Measurements from ENCODE around the gene SRRM5. TPM values are rescaled to one million over a fixed set of nuclear protein-coding genes. Genes with fewer than 3 reads are reported as not detected.
A peak's percentile ranks its signal among the peaks of the same experiment; 100 is the strongest.

SRRM5 gene
- total RNA-seq, 2 experiments from 2014 or later = 0.50 to 0.79 TPM

DNA sequence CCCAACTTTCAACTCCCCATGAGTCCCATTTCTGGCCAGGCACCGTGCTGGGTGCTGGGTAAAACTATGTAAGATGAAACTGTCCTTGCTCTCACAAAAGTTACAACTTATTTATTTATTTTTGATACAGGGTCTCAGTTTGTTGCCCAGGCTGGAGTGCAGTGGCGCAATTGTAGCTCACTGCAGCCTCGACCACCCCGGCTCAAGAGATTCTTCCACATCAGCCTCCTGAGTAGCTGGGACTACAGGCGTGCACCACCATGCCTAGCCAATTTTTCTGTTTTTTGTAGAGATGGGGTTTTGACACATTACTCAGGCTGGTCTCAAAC is 40.6 kb downstream of the SRRM5 start:
- CTCF ChIA-PET = interaction anchor here (0.8 to 2.0 kb wide), 4 partner anchors 9 to 118 kb away, joined by 3 to 7 read pairs (median 5); no protein-coding TSS in a partner anchor
- POLR2A ChIA-PET = no interaction called here
- Mint-ChIP-seq H3K9me3 (peaks cover 4% of the 10 kb centered on the region), H3K27ac (no peak overlapping the region), H3K4me1 (peaks cover 6% of the 10 kb centered on the region), H3K27me3 (no peaks in the 10 kb centered on the region), H3K4me3 (no peak overlapping the region), H3K36me3 (ENCODE audit: low read depth) (peaks cover 29% of the 10 kb centered on the region)
- no peak for DNase-seq

DNA sequence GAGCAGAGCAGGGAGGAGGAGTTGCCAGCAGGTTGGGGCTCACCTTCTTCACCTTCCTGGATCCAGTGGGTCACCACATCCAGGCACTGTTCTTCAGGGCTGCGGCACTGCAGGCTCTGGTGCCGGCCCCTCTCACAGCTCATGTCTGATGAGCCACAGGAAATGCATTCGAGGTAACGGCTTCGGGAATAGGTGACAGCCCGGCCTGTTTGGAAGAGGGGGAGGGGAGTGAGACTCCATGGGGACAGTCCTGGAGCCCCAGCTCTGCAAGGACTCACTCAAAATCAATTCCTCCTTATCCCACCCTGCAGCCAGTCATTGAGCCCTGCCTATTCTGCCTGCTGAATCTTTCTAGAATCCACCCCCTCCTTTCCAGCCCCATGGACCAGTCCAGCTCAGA is 44.5 kb downstream of the SRRM5 start:
- Mint-ChIP-seq H3K4me3 (no peak overlapping the region), H3K27ac (no peak overlapping the region), H3K36me3 (ENCODE audit: low read depth) (peaks cover 41% of the 10 kb centered on the region), H3K4me1 (peaks cover 6% of the 10 kb centered on the region), H3K27me3 (no peaks in the 10 kb centered on the region), H3K9me3 (peaks cover 6% of the 10 kb centered on the region)
- DNase-seq = no peak
- CTCF ChIA-PET = interaction anchor here (1.1 to 1.5 kb wide), 2 partner anchors 12 to 136 kb away, joined by 4 to 5 read pairs; no protein-coding TSS in a partner anchor
- POLR2A ChIA-PET = no interaction called here

DNA sequence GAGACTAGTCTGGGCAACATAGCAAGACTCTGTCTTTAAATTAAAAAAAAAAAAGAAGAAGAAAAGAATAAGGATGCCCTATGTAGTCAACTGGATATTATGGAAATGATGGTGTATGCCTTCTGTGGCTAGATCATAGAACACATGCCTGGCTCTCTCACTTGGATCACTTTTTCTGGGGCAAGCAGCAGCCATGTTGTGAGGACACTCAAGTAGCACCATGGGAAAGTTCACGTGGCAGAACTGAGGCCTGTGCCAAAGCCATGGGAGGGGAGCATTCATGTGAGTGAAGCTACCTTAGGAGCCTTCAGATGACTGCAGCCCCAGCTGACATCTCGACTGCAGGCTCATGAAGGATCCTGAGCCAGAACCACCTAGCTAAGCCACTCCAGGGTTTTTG is 46.1 kb downstream of the SRRM5 start:
- peaks cover 3% of the 10 kb centered on the region for H3K4me1 Mint-ChIP-seq
- H3K36me3 Mint-ChIP-seq (ENCODE audit: low read depth) = peaks cover 42% of the 10 kb centered on the region
- H3K9me3 Mint-ChIP-seq = peaks cover 6% of the 10 kb centered on the region
- no peaks in the 10 kb centered on the region for H3K27me3 Mint-ChIP-seq
- no peak overlapping the region for H3K4me3 Mint-ChIP-seq
- no peak overlapping the region for H3K27ac Mint-ChIP-seq
- ChIA-PET CTCF (interaction anchor here (1.1 to 1.9 kb wide), 3 partner anchors 9 to 32 kb away, joined by 3 to 5 read pairs (median 3); no protein-coding TSS in a partner anchor), POLR2A (no interaction called here)
- DNase-seq = no peak

DNA sequence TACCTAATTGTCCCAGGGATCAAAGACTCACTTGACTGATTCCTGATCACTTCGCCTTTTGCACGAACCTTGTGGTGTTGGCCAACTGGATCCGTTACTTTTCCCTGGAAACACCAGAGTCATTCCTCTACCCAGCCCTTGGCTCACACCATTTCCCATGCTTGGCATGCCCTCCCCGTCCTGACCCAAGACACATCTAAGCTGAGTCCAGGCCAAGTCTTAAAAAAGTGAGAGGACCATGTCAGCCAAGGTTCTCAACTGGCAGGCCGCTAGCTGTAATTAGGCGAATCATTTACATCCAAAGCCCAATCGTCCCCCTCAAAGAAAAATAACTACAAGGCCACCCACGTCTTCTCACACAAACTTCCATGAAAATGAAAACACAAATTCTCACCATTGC is 46.6 kb downstream of the SRRM5 start:
- Mint-ChIP-seq H3K27me3 (no peaks in the 10 kb centered on the region), H3K4me3 (no peak overlapping the region), H3K36me3 (ENCODE audit: low read depth) (peaks cover 42% of the 10 kb centered on the region), H3K9me3 (peaks cover 6% of the 10 kb centered on the region), H3K27ac (no peak overlapping the region), H3K4me1 (peaks cover 6% of the 10 kb centered on the region)
- DNase-seq = no peak
- ChIA-PET POLR2A (no interaction called here), CTCF (interaction anchor here (1.1 to 1.9 kb wide), 3 partner anchors 10 to 32 kb away, joined by 3 to 5 read pairs (median 3); no protein-coding TSS in a partner anchor)

DNA sequence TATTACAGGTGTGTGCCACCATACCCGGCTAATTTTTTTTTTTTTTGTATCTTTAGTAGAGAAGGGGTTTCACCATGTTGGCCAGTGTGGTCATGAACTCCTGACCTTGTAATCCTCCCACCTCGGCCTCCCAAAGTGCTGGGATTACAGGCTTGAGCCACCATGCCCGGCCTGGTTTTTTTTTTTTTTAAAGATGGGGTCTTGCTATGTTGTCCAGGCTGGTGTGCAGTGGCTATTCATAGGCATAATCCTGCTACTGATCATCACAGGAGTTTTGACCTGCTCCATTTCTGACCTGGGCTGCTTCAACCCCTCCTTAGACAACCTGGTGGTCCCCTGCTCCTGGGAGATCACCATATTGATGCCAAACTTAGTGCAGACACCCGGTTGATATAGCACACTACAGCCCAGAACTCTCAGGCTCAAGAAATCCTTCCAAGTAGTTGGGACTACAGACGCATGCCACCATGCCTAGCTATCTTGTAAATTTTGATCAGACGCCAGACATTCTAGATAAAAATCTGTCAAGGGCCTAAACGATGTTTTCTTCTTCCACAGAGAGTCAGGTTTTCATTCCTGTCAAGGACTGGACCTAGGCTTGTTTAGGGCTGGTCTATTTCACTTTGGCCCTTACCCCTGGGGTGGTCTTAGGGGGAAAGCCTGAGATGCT is 48.5 kb downstream of the SRRM5 start:
- Mint-ChIP-seq H3K36me3 (ENCODE audit: low read depth) (peaks cover 46% of the 10 kb centered on the region), H3K9me3 (peaks cover 6% of the 10 kb centered on the region), H3K27ac (peak overlapping the region; percentile 70), H3K4me3 (no peak overlapping the region), H3K27me3 (no peaks in the 10 kb centered on the region), H3K4me1 (peaks cover 26% of the 10 kb centered on the region)
- POLR2A ChIA-PET = no interaction called here
- CTCF ChIA-PET = no interaction called here
- no peak for DNase-seq

DNA sequence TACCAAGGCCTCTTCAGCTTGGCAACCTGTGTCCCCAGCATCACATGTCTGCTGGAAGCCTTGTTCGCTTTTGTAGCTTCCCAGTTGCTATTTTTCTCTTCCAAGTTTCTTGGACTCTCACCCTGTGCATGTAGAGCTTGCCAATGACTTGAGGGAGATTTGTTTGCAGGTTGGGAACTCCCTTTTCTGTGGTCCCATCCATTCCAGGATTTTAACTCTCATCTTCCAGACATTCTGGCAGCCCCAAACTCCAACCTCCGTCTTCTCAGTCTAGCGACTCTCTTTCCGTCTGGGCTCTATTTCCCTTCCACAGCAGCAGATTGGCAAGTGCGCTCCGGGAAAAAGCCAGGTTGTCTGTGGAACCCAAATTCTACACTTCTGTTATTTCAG is 49.1 kb downstream of the SRRM5 start:
- Mint-ChIP-seq H3K9me3 (peaks cover 6% of the 10 kb centered on the region), H3K27me3 (no peaks in the 10 kb centered on the region), H3K4me1 (peaks cover 26% of the 10 kb centered on the region), H3K4me3 (no peak overlapping the region), H3K36me3 (ENCODE audit: low read depth) (peaks cover 41% of the 10 kb centered on the region), H3K27ac (no peak overlapping the region)
- no peak for DNase-seq
- POLR2A ChIA-PET = no interaction called here
- CTCF ChIA-PET = interaction anchor here (0.7 to 1.7 kb wide), 3 partner anchors 8 to 92 kb away, joined by 3 to 7 read pairs (median 3); no protein-coding TSS in a partner anchor

DNA sequence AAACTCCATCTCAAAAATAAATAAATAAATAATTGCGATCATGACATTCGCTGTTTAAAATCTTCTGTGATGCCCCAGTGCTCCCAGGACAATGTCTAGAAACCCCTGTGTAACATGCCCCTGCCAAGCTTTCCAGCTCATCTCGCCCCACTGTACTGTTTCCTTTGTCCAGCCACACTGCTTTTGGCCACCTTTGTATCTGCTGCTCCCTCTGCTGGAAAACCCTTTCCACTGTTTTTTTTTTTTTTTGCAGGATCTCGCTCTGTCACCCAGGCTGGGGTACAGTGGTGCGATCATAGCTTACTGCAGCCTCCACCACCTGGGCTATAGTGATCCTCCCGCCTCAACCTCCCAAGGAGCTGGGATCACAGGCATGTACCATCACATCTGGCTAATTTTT is 50.6 kb downstream of the SRRM5 start:
- ChIA-PET CTCF (interaction anchor here (1.7 kb wide), 1 partner anchor 10 kb away, joined by 7 read pairs; no protein-coding TSS in a partner anchor), POLR2A (no interaction called here)
- H3K27me3 Mint-ChIP-seq = no peaks in the 10 kb centered on the region
- peak overlapping the region; percentile 14 for H3K27ac Mint-ChIP-seq
- H3K36me3 Mint-ChIP-seq (ENCODE audit: low read depth) = peaks cover 41% of the 10 kb centered on the region
- H3K4me3 Mint-ChIP-seq = no peak overlapping the region
- DNase-seq = no peak
- peaks cover 2% of the 10 kb centered on the region for H3K9me3 Mint-ChIP-seq
- H3K4me1 Mint-ChIP-seq = peaks cover 34% of the 10 kb centered on the region

DNA sequence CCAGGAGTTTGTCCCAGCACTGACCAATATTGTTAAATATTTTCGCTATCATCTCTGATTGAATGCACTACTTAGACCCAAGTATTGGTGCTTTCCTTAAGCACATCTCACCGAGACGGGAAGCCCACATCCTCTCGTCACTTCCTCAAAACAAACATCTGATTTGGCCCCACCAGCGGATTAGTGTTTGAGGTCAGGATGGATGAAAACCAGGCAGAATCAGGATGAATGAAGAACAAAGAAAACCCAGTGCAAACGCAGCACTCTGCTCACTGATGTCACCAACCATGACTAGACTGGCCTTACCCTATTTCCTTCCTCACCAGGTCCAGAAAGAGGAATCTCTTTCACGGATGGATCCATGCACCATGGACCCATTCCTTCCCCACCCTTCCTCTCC is 52.1 kb downstream of the SRRM5 start:
- Mint-ChIP-seq H3K4me3 (peak overlapping the region; percentile 41), H3K9me3 (no peaks in the 10 kb centered on the region), H3K4me1 (peaks cover 46% of the 10 kb centered on the region), H3K27ac (peak overlapping the region; percentile 78), H3K27me3 (no peaks in the 10 kb centered on the region), H3K36me3 (ENCODE audit: low read depth) (peaks cover 39% of the 10 kb centered on the region)
- POLR2A ChIA-PET = no interaction called here
- DNase-seq = peak; percentile 64
- CTCF ChIA-PET = interaction anchor here (0.6 to 1.1 kb wide), 2 partner anchors 15 to 69 kb away, joined by 3 read pairs; no protein-coding TSS in a partner anchor

Other genes starting within 250 kb of the SRRM5 start
- gene TEX101, start 197.2 kb upstream of the SRRM5 start, total RNA-seq = not detected
- gene LYPD3, start 146.5 kb upstream of the SRRM5 start, total RNA-seq = under 1 TPM; 0.73 to 0.84 TPM
- gene PHLDB3, start 107.3 kb upstream of the SRRM5 start, total RNA-seq = 10 to 100 TPM; 11.9 to 18.6 TPM
- 10 to 100 TPM; 66.8 to 73.7 TPM for gene ETHE1, start 84.9 kb upstream of the SRRM5 start, total RNA-seq
- gene ZNF575, start 78.9 kb upstream of the SRRM5 start, total RNA-seq = 1 to 10 TPM; 6.2 to 6.3 TPM
- gene XRCC1, start 36.6 kb upstream of the SRRM5 start, total RNA-seq = 10 to 100 TPM; 41.2 to 42.6 TPM
- gene PINLYP, start 36.3 kb upstream of the SRRM5 start, total RNA-seq = 1 to 10 TPM; 4.1 to 5.0 TPM
- 1 to 10 TPM; 9.0 to 9.7 TPM for gene IRGQ, start 16.0 kb upstream of the SRRM5 start, total RNA-seq
- gene ZNF576, start 15.5 kb upstream of the SRRM5 start, total RNA-seq = 10 to 100 TPM; 14.1 to 14.9 TPM
- 10 to 100 TPM; 24.5 to 30.5 TPM for gene ZNF428, start 7.5 kb downstream of the SRRM5 start, total RNA-seq
- gene CADM4, start 27.8 kb downstream of the SRRM5 start, total RNA-seq = under 1 TPM; 0.12 to 0.20 TPM
- gene PLAUR, start 58.1 kb downstream of the SRRM5 start, total RNA-seq = 10 to 100 TPM; 10.3 TPM
- not detected for gene IRGC, start 104.0 kb downstream of the SRRM5 start, total RNA-seq
- 10 to 100 TPM; 69.1 to 71.0 TPM for gene SMG9, start 142.9 kb downstream of the SRRM5 start, total RNA-seq
- 10 to 100 TPM; 31.9 to 34.5 TPM for gene KCNN4, start 168.9 kb downstream of the SRRM5 start, total RNA-seq
- under 1 TPM; 0.62 to 0.79 TPM for gene LYPD5, start 190.4 kb downstream of the SRRM5 start, total RNA-seq
- 1 to 10 TPM; 6.1 to 7.4 TPM for gene ZNF283, start 215.2 kb downstream of the SRRM5 start, total RNA-seq